Caco-2 (cell line): Measurements from ENCODE around the gene EVL. TPM values are rescaled to one million over a fixed set of nuclear protein-coding genes. Genes with fewer than 3 reads are reported as not detected.

Experiments used
- BruUV-seq: library from RNA; stranded (reverse); fragments of 400-500 nt; replicated peaks from 2 replicates; lab custom pipeline; 2021; lab: Mats Ljungman, UMichigan
- CTCF ChIA-PET: fragments of 300-600 bp; sonication (Branson Sonifier 250); formaldehyde crosslinking; loops from one replicate; lab custom pipeline; 2022; ENCODE audit warnings: antibody characterized with exemption; lab: Charles Lee
- POLR2A ChIA-PET: fragments of 300-600 bp; sonication (Branson Sonifier 250); formaldehyde crosslinking; loops from one replicate; lab custom pipeline; 2022; ENCODE audit warnings: antibody characterized with exemption; lab: Charles Lee
- DNase-seq, 2 experiments: peaks; one replicate each; pipeline versions ENCODE4 v3.0.0 to v3.0.0-alpha.2; 2020 to 2022
- H3K27me3 ChIP-seq: replicated peaks from 2 replicates; pipeline ENCODE4 v1.6.0; 2011; ENCODE audit warnings: low read length; ENCODE audit not compliant: control insufficient read depth, insufficient read depth
- H3K36me3 ChIP-seq: 2 replicates; pipeline ENCODE4 v1.5.1; 2011; ENCODE audit warnings: low read length; ENCODE audit not compliant: control insufficient read depth, insufficient read depth
- H3K4me1 ChIP-seq: fragments of 250-450 bp; sonication (Bioruptor Pico); 2 replicates; pipeline ENCODE4 v1.5.1; 2020; ENCODE audit warnings: mild to moderate bottlenecking
- H3K4me3 ChIP-seq: 2 replicates; pipeline ENCODE4 v1.5.1; 2011; ENCODE audit warnings: low read depth, mild to moderate bottlenecking, control low read depth, low read length
- H3K9me3 ChIP-seq: fragments of 250-450 bp; sonication (Bioruptor Pico); 2 replicates; pipeline ENCODE4 v1.5.1; 2020; ENCODE audit warnings: mild to moderate bottlenecking, moderate library complexity
- H3K27ac Mint-ChIP-seq: one replicate; pipeline ENCODE4 v1.8.0; 2022; ENCODE audit warnings: mixed read lengths; ENCODE audit not compliant: unreplicated experiment
- H3K27me3 Mint-ChIP-seq: one replicate; pipeline ENCODE4 v1.8.0; 2022; ENCODE audit warnings: mixed read lengths; ENCODE audit not compliant: insufficient read depth, unreplicated experiment
- H3K36me3 Mint-ChIP-seq: one replicate; pipeline ENCODE4 v1.8.0; 2022; ENCODE audit warnings: mild to moderate bottlenecking, mixed read lengths; ENCODE audit not compliant: insufficient read depth, unreplicated experiment
- H3K4me1 Mint-ChIP-seq: one replicate; pipeline ENCODE4 v1.8.0; 2022; ENCODE audit warnings: low read depth, mixed read lengths; ENCODE audit not compliant: unreplicated experiment
- H3K4me3 Mint-ChIP-seq: one replicate; pipeline ENCODE4 v1.8.0; 2022; ENCODE audit warnings: mild to moderate bottlenecking, moderate library complexity, mixed read lengths; ENCODE audit not compliant: unreplicated experiment
- H3K9me3 Mint-ChIP-seq: one replicate; pipeline ENCODE4 v1.8.0; 2022; ENCODE audit warnings: mixed read lengths; ENCODE audit not compliant: unreplicated experiment
- CTCF ChIP-seq, 2 experiments: fragments of 200-600 bp in 1 of 2; IDR thresholded peaks; 1 replicate in 1 of 2; 2 replicates in 1 of 2; pipeline versions ENCODE4 v1.5.1 to v1.8.0; 2011 to 2022; ENCODE audit warnings: antibody characterized with exemption in 1 of 2, control low read depth in 1 of 2, inconsistent platforms in 1 of 2, low read depth in 1 of 2, low read length in 1 of 2, mild to moderate bottlenecking in 1 of 2, moderate library complexity in 1 of 2; ENCODE audit not compliant: insufficient read depth in 1 of 2, severe bottlenecking in 1 of 2, unreplicated experiment in 1 of 2
- intact Hi-C: fragments of 100-400 bp; cut with micrococcal nuclease; formaldehyde crosslinking; loops from one replicate; pipeline ENCODE4 v1.10.0; 2022; ENCODE audit not compliant: unreplicated experiment
- total RNA-seq: library from RNA; stranded (reverse); gene quantifications from 2 replicates; pipeline ENCODE4 v1.2.3, GENCODE V29; 2022

Gene EVL
- total RNA-seq, 1 experiment from 2014 or later: 14.2 TPM

- no TSS peak for BruUV-seq
- Mint-ChIP-seq H3K27ac (no peak overlapping the region), H3K36me3 (no peaks in the 10 kb centered on the region), H3K9me3 (no peaks in the 10 kb centered on the region), H3K4me3 (no peak overlapping the region), H3K27me3 (peaks cover 2% of the 10 kb centered on the region), H3K4me1 (peaks cover 7% of the 10 kb centered on the region)
- Histone ChIP-seq H3K36me3 (no peaks in the 10 kb centered on the region), H3K4me1 (no peaks in the 10 kb centered on the region), H3K27me3 (no peaks in the 10 kb centered on the region), H3K4me3 (no peak overlapping the region), H3K9me3 (no peaks in the 10 kb centered on the region)
- intact Hi-C loops: no loop called here
- no peak for TF ChIP-seq CTCF (IDR thresholded peaks at IDR 0.05; ENCODE audit: insufficient read depth in 1 of 2, low read depth in 1 of 2, low read length in 1 of 2, severe bottlenecking in 1 of 2, unreplicated experiment in 1 of 2)
- ChIA-PET POLR2A (no interaction called here), CTCF (no interaction called here)
- no peak for DNase-seq
Measured at GRCh38 chr14:100065942-100066574, 836 bp downstream of the EVL start.

- H3K4me1 ChIP-seq: no peaks in the 10 kb centered on the region
- ChIA-PET POLR2A (no interaction called here), CTCF (no interaction called here)
- Mint-ChIP-seq H3K27ac (no peak overlapping the region), H3K27me3 (peaks cover 2% of the 10 kb centered on the region), H3K4me3 (no peak overlapping the region), H3K4me1 (peaks cover 7% of the 10 kb centered on the region), H3K9me3 (no peaks in the 10 kb centered on the region), H3K36me3 (no peaks in the 10 kb centered on the region)
- no peak overlapping the region for H3K4me3 ChIP-seq
- BruUV-seq: no TSS peak
- DNase-seq: no peak
- no peaks in the 10 kb centered on the region for H3K27me3 ChIP-seq
- H3K36me3 ChIP-seq: no peaks in the 10 kb centered on the region
- no peak for TF ChIP-seq CTCF (IDR thresholded peaks at IDR 0.05; ENCODE audit: insufficient read depth in 1 of 2, low read depth in 1 of 2, low read length in 1 of 2, severe bottlenecking in 1 of 2, unreplicated experiment in 1 of 2)
- intact Hi-C loops: no loop called here
- H3K9me3 ChIP-seq: no peaks in the 10 kb centered on the region
Measured at GRCh38 chr14:100066962-100067361, 1.7 kb downstream of the EVL start.

GRCh38 chr14:100067481-100067880 lies 2.3 kb downstream of the EVL start:
- intact Hi-C loops: no loop called here
- H3K4me1 Mint-ChIP-seq: peaks cover 7% of the 10 kb centered on the region
- Histone ChIP-seq H3K36me3 (no peaks in the 10 kb centered on the region), H3K27me3 (no peaks in the 10 kb centered on the region), H3K9me3 (no peaks in the 10 kb centered on the region), H3K4me3 (no peak overlapping the region), H3K4me1 (no peaks in the 10 kb centered on the region)
- no peak overlapping the region for H3K4me3 Mint-ChIP-seq
- peaks cover 2% of the 10 kb centered on the region for H3K27me3 Mint-ChIP-seq
- BruUV-seq: no TSS peak
- no peak for TF ChIP-seq CTCF (IDR thresholded peaks at IDR 0.05; ENCODE audit: insufficient read depth in 1 of 2, low read depth in 1 of 2, low read length in 1 of 2, severe bottlenecking in 1 of 2, unreplicated experiment in 1 of 2)
- no peaks in the 10 kb centered on the region for H3K9me3 Mint-ChIP-seq
- H3K36me3 Mint-ChIP-seq: no peaks in the 10 kb centered on the region
- no peak overlapping the region for H3K27ac Mint-ChIP-seq
- POLR2A ChIA-PET: no interaction called here
- CTCF ChIA-PET: no interaction called here
- no peak for DNase-seq
